Gastroesophageal sphincter (tissue), 4 donors: ENCODE results near the gene ALKBH4. TPM values are rescaled to one million over a fixed set of nuclear protein-coding genes. Genes with fewer than 3 reads are reported as not detected.
"Not testable (repeated sequence)": the region's sequence is repeated elsewhere in the genome, so short reads cannot be mapped to it uniquely, and the experiment has no call there.

Experiments used
- ATAC-seq: fragments of 150-250 bp; one replicate; pipeline ENCODE4 v1.9.1; 2016; ENCODE audit warnings: mild to moderate bottlenecking, moderate library complexity
- H3K27ac ChIP-seq, 4 donors: fragments of 200-600 bp; sonication (generic) in 3 of 4; 1 replicate in 3 of 4; 2 replicates in 1 of 4; pipeline ENCODE4 v1.5.1; 2016 to 2019
- H3K27me3 ChIP-seq: fragments of 200-600 bp; sonication (generic); one replicate; pipeline ENCODE4 v1.5.1; 2019
- H3K36me3 ChIP-seq, 2 donors: fragments of 200-600 bp; sonication (generic); one replicate each; pipeline ENCODE4 v1.5.1; 2019; ENCODE audit warnings: control low read depth in 1 of 2
- H3K4me1 ChIP-seq, 3 donors: fragments of 200-600 bp; sonication (generic); 1 replicate in 2 of 3; 2 replicates in 1 of 3; pipeline ENCODE4 v1.5.1; 2016 to 2019; ENCODE audit warnings: control low read depth in 2 of 3
- H3K4me3 ChIP-seq, 2 donors: fragments of 200-600 bp; sonication (generic); one replicate each; pipeline ENCODE4 v1.5.1; 2019; ENCODE audit warnings: mild to moderate bottlenecking in 1 of 2, moderate library complexity in 1 of 2
- H3K9me3 ChIP-seq, 3 donors: fragments of 200-600 bp; sonication (generic); one replicate each; pipeline ENCODE4 v1.5.1; 2017 to 2019; ENCODE audit warnings: control low read depth in 2 of 3
- CTCF ChIP-seq, 4 experiments: fragments of 200-600 bp in 2 of 4; fragments of 450-650 bp in 2 of 4; sonication (generic) in 1 of 4; IDR thresholded peaks; one replicate each; pipeline ENCODE4 v1.5.1; 2017 to 2019; ENCODE audit warnings: antibody characterized with exemption in 4 of 4, mild to moderate bottlenecking in 2 of 4, moderate library complexity in 2 of 4
- EP300 ChIP-seq: sonication (generic); formaldehyde crosslinking; IDR thresholded peaks from one replicate; pipeline ENCODE4 v1.6.1; 2017; ENCODE audit warnings: antibody characterized with exemption, mild to moderate bottlenecking
- POLR2A ChIP-seq, 2 donors: fragments of 450-650 bp; IDR thresholded peaks; one replicate each; pipeline ENCODE4 v1.6.1; 2017; ENCODE audit warnings: antibody characterized with exemption in 2 of 2, mild to moderate bottlenecking in 2 of 2, moderate library complexity in 1 of 2
- POLR2AphosphoS5 ChIP-seq: sonication (generic); formaldehyde crosslinking; IDR thresholded peaks from one replicate; pipeline ENCODE4 v1.6.1; 2017; ENCODE audit warnings: antibody characterized with exemption
- WGBS, 2 donors: methylation state at CpG; one replicate each; pipeline ENCODE4 v1.1.5; 2018; ENCODE audit warnings: low coverage in 1 of 2; 5-methylcytosine and 5-hydroxymethylcytosine counted together
- total RNA-seq, 4 donors: library from RNA; depleted of rRNA; stranded (reverse); fragments of >200 nt; gene quantifications; one replicate each; pipeline ENCODE4 v1.1.0, GENCODE V29; 2016

Gene ALKBH4
- total RNA-seq, 4 donors from 2014 or later = 9.7 to 31.6 (median 14.8) TPM

GRCh38 chr7:102459221-102459844 lies 5.3 kb downstream of the ALKBH4 start:
- peaks cover 0 to 26% (median 5%) of the 10 kb centered on the region in 3 donors for H3K4me1 ChIP-seq
- H3K36me3 ChIP-seq = peaks cover 0 to 62% of the 10 kb centered on the region in 2 donors
- no peaks in the 10 kb centered on the region for H3K9me3 ChIP-seq
- ATAC-seq = no peak
- no peaks in the 10 kb centered on the region for H3K27me3 ChIP-seq
- WGBS, 2 donors = 89 to 96% methylated on average over 3 to 9 of the region's 24 CpGs
- no peak overlapping the region for H3K27ac ChIP-seq
- TF ChIP-seq CTCF (IDR thresholded peaks at IDR 0.05) (no peak), POLR2A (IDR thresholded peaks at IDR 0.05) (no peak), EP300 (no peak), POLR2AphosphoS5 (no peak)
- H3K4me3 ChIP-seq = no peak overlapping the region

- TF ChIP-seq POLR2A (IDR thresholded peaks at IDR 0.05) (no peak), CTCF (IDR thresholded peaks at IDR 0.05) (no peak), POLR2AphosphoS5 (no peak), EP300 (no peak)
- Histone ChIP-seq H3K4me1 (peaks cover 0 to 7% (median 0%) of the 10 kb centered on the region in 3 donors), H3K9me3 (no peaks in the 10 kb centered on the region), H3K27ac (no peak overlapping the region), H3K4me3 (no peak overlapping the region), H3K27me3 (no peaks in the 10 kb centered on the region), H3K36me3 (peaks cover 0 to 62% of the 10 kb centered on the region in 2 donors)
- WGBS, 2 donors = 80% methylated on average over 3 of the region's 40 CpGs; no CpG with 5 or more reads in 1 of the 2 donors
- ATAC-seq = no peak
Observed at GRCh38 chr7:102457352-102457924, 7.2 kb downstream of the ALKBH4 start.

- no peak overlapping the region for H3K27ac ChIP-seq
- WGBS, 2 donors = 80 to 84% methylated on average over 1 to 10 of the region's 10 CpGs
- H3K4me1 ChIP-seq = no peaks in the 10 kb centered on the region
- H3K27me3 ChIP-seq = no peaks in the 10 kb centered on the region
- peaks cover 0 to 62% of the 10 kb centered on the region in 2 donors for H3K36me3 ChIP-seq
- H3K9me3 ChIP-seq = no peaks in the 10 kb centered on the region
- TF ChIP-seq POLR2A (IDR thresholded peaks at IDR 0.05) = no peak
- no peak overlapping the region for H3K4me3 ChIP-seq
- no peak for ATAC-seq
Observed at GRCh38 chr7:102456327-102456726, 8.3 kb downstream of the ALKBH4 start.

- ATAC-seq = no peak
- Histone ChIP-seq H3K36me3 (peaks cover 0 to 60% of the 10 kb centered on the region in 2 donors), H3K9me3 (no peaks in the 10 kb centered on the region), H3K27ac (no peak overlapping the region), H3K4me1 (no peaks in the 10 kb centered on the region), H3K27me3 (no peaks in the 10 kb centered on the region), H3K4me3 (no peak overlapping the region)
- no peak for TF ChIP-seq POLR2A (IDR thresholded peaks at IDR 0.05)
- no peak for TF ChIP-seq EP300
- no peak for TF ChIP-seq POLR2AphosphoS5
- no peak for TF ChIP-seq CTCF (IDR thresholded peaks at IDR 0.05)
- WGBS, 2 donors = 100% methylated on average over 1 of the region's 11 CpGs; no CpG with 5 or more reads in 1 of the 2 donors
Observed at GRCh38 chr7:102455596-102455995, 9.1 kb downstream of the ALKBH4 start.

- not testable (repeated sequence) for H3K27ac ChIP-seq, H3K4me3 ChIP-seq, H3K27me3 ChIP-seq, H3K9me3 ChIP-seq, ATAC-seq, H3K4me1 ChIP-seq
- 94% methylated on average over 3 to 10 of the region's 10 CpGs for WGBS, 2 donors
- peaks cover 0 to 54% of the 10 kb centered on the region in 2 donors for H3K36me3 ChIP-seq
Observed at GRCh38 chr7:102454932-102455331, 9.7 kb downstream of the ALKBH4 start.

- H3K4me3 ChIP-seq = no peak overlapping the region
- no peaks in the 10 kb centered on the region for H3K27me3 ChIP-seq
- H3K9me3 ChIP-seq = no peaks in the 10 kb centered on the region
- peaks cover 0 to 50% of the 10 kb centered on the region in 2 donors for H3K36me3 ChIP-seq
- no peak for TF ChIP-seq EP300
- TF ChIP-seq CTCF (IDR thresholded peaks at IDR 0.05) = no peak
- TF ChIP-seq POLR2AphosphoS5 = no peak
- TF ChIP-seq POLR2A (IDR thresholded peaks at IDR 0.05) = no peak
- ATAC-seq = no peak
- H3K27ac ChIP-seq = no peak overlapping the region
- WGBS, 2 donors = 75% methylated on average over 4 of the region's 12 CpGs; no CpG with 5 or more reads in 1 of the 2 donors
- no peaks in the 10 kb centered on the region for H3K4me1 ChIP-seq
Observed at GRCh38 chr7:102454468-102454867, 10.2 kb downstream of the ALKBH4 start.
